ACC112 (cell line): ENCODE results near the gene ABHD6.
"Not testable (repeated sequence)": the region's sequence is repeated elsewhere in the genome, so short reads cannot be mapped to it uniquely, and the experiment has no call there.

Experiments
- H2AFZ ChIP-seq: fragments of 200-600 bp; sonication (generic); one replicate; pipeline ENCODE4 v1.6.0; 2017; ENCODE audit warnings: antibody characterized with exemption, low read length; ENCODE audit not compliant: unreplicated experiment
- H3K27ac ChIP-seq: fragments of 200-600 bp; sonication (generic); 2 replicates; pipeline ENCODE4 v1.5.1; 2014; ENCODE audit warnings: low read depth, mild to moderate bottlenecking, antibody characterized with exemption, low read length, moderate library complexity
- H3K27me3 ChIP-seq: fragments of 200-600 bp; sonication (generic); 2 replicates; pipeline ENCODE4 v1.6.1; 2014; ENCODE audit warnings: mild to moderate bottlenecking, antibody characterized with exemption, low read length, moderate library complexity, mixed read lengths; ENCODE audit not compliant: insufficient read depth
- H3K36me3 ChIP-seq: fragments of 200-600 bp; sonication (generic); 2 replicates; pipeline ENCODE4 v1.6.1; 2016; ENCODE audit warnings: mild to moderate bottlenecking, antibody characterized with exemption, low read length, moderate library complexity, mixed read lengths; ENCODE audit not compliant: insufficient read depth
- H3K4me1 ChIP-seq: fragments of 200-600 bp; sonication (generic); one replicate; pipeline ENCODE4 v1.6.1; 2016; ENCODE audit warnings: low read length, mixed read lengths; ENCODE audit not compliant: insufficient read depth, unreplicated experiment, control insufficient read depth
- H3K4me3 ChIP-seq: fragments of 200-600 bp; sonication (generic); 2 replicates; pipeline ENCODE4 v1.5.1; 2014; ENCODE audit warnings: mild to moderate bottlenecking, low read depth, low read length
- H3K79me2 ChIP-seq: fragments of 200-600 bp; sonication (generic); one replicate; pipeline ENCODE4 v1.6.0; 2016; ENCODE audit warnings: low read length; ENCODE audit not compliant: control insufficient read depth, unreplicated experiment, insufficient read depth

ABHD6 gene

GRCh38 chr3:58242860-58243259 lies 5.3 kb downstream of the ABHD6 start:
- not testable (repeated sequence) for H3K36me3 ChIP-seq, H3K27ac ChIP-seq, H3K4me1 ChIP-seq, H3K79me2 ChIP-seq, H3K27me3 ChIP-seq, H3K4me3 ChIP-seq, H2AFZ ChIP-seq

- Histone ChIP-seq H3K79me2 (no peaks in the 10 kb centered on the region), H3K36me3 (no peaks in the 10 kb centered on the region), H3K4me1 (no peaks in the 10 kb centered on the region), H3K27me3 (no peaks in the 10 kb centered on the region), H3K4me3 (no peak overlapping the region), H2AFZ (no peak overlapping the region), H3K27ac (no peak overlapping the region)
Measured at GRCh38 chr3:58243976-58244585, 6.5 kb downstream of the ABHD6 start.

- Histone ChIP-seq H3K4me1 (no peaks in the 10 kb centered on the region), H3K36me3 (no peaks in the 10 kb centered on the region), H3K27ac (no peak overlapping the region), H3K27me3 (no peaks in the 10 kb centered on the region), H2AFZ (no peak overlapping the region), H3K4me3 (no peak overlapping the region), H3K79me2 (no peaks in the 10 kb centered on the region)
Measured at GRCh38 chr3:58246148-58247047, 8.8 kb downstream of the ABHD6 start.

GRCh38 chr3:58249358-58250092 lies 11.9 kb downstream of the ABHD6 start:
- Histone ChIP-seq H3K27me3 (no peaks in the 10 kb centered on the region), H3K27ac (no peak overlapping the region), H3K4me3 (no peak overlapping the region), H3K36me3 (no peaks in the 10 kb centered on the region), H3K4me1 (no peaks in the 10 kb centered on the region), H2AFZ (no peak overlapping the region), H3K79me2 (no peaks in the 10 kb centered on the region)

GRCh38 chr3:58250093-58250707 lies 12.6 kb downstream of the ABHD6 start:
- Histone ChIP-seq H3K27me3 (no peaks in the 10 kb centered on the region), H3K4me3 (no peak overlapping the region), H2AFZ (no peak overlapping the region), H3K36me3 (no peaks in the 10 kb centered on the region), H3K79me2 (no peaks in the 10 kb centered on the region), H3K4me1 (no peaks in the 10 kb centered on the region), H3K27ac (no peak overlapping the region)

- H3K27ac ChIP-seq = no peak overlapping the region
- no peaks in the 10 kb centered on the region for H3K79me2 ChIP-seq
- no peak overlapping the region for H2AFZ ChIP-seq
- no peaks in the 10 kb centered on the region for H3K27me3 ChIP-seq
- H3K36me3 ChIP-seq = no peaks in the 10 kb centered on the region
- no peak overlapping the region for H3K4me3 ChIP-seq
- H3K4me1 ChIP-seq = no peaks in the 10 kb centered on the region
Measured at GRCh38 chr3:58251631-58252035, 14.0 kb downstream of the ABHD6 start.

- no peak overlapping the region for H3K27ac ChIP-seq
- H3K36me3 ChIP-seq = no peaks in the 10 kb centered on the region
- no peak overlapping the region for H2AFZ ChIP-seq
- no peaks in the 10 kb centered on the region for H3K4me1 ChIP-seq
- no peaks in the 10 kb centered on the region for H3K27me3 ChIP-seq
- no peak overlapping the region for H3K4me3 ChIP-seq
- H3K79me2 ChIP-seq = no peaks in the 10 kb centered on the region
Measured at GRCh38 chr3:58254144-58254543, 16.6 kb downstream of the ABHD6 start.

- H3K79me2 ChIP-seq = no peaks in the 10 kb centered on the region
- H3K27ac ChIP-seq = no peak overlapping the region
- H2AFZ ChIP-seq = no peak overlapping the region
- no peak overlapping the region for H3K4me3 ChIP-seq
- H3K36me3 ChIP-seq = no peaks in the 10 kb centered on the region
- peaks cover 13% of the 10 kb centered on the region for H3K4me1 ChIP-seq
- H3K27me3 ChIP-seq = no peaks in the 10 kb centered on the region
Measured at GRCh38 chr3:58256061-58256460, 18.5 kb downstream of the ABHD6 start.

- peaks cover 13% of the 10 kb centered on the region for H3K4me1 ChIP-seq
- no peak overlapping the region for H3K4me3 ChIP-seq
- no peaks in the 10 kb centered on the region for H3K36me3 ChIP-seq
- no peak overlapping the region for H3K27ac ChIP-seq
- H2AFZ ChIP-seq = no peak overlapping the region
- no peaks in the 10 kb centered on the region for H3K27me3 ChIP-seq
- H3K79me2 ChIP-seq = no peaks in the 10 kb centered on the region
Measured at GRCh38 chr3:58256511-58256910, 18.9 kb downstream of the ABHD6 start.

GRCh38 chr3:58258392-58259055 lies 20.9 kb downstream of the ABHD6 start:
- Histone ChIP-seq H3K27ac (no peak overlapping the region), H3K36me3 (no peaks in the 10 kb centered on the region), H3K4me3 (no peak overlapping the region), H3K79me2 (no peaks in the 10 kb centered on the region), H3K4me1 (peaks cover 13% of the 10 kb centered on the region), H2AFZ (no peak overlapping the region), H3K27me3 (no peaks in the 10 kb centered on the region)
